K562 treated with DMSO at 1 percent for 12 hours (cell line): ENCODE data around the gene ARHGEF18. TPM values are rescaled to one million over a fixed set of nuclear protein-coding genes. Genes with fewer than 3 reads are reported as not detected.

Experiments used
- total RNA-seq: library from RNA; unstranded; fragments of 300-600 nt; gene quantifications from 2 replicates; pipeline ENCODE4 v1.2.3, GENCODE V29; 2022; ENCODE audit not compliant: insufficient read depth

Gene ARHGEF18
- 17.3 and 31.3 TPM in 2 replicates for total RNA-seq

DNA sequence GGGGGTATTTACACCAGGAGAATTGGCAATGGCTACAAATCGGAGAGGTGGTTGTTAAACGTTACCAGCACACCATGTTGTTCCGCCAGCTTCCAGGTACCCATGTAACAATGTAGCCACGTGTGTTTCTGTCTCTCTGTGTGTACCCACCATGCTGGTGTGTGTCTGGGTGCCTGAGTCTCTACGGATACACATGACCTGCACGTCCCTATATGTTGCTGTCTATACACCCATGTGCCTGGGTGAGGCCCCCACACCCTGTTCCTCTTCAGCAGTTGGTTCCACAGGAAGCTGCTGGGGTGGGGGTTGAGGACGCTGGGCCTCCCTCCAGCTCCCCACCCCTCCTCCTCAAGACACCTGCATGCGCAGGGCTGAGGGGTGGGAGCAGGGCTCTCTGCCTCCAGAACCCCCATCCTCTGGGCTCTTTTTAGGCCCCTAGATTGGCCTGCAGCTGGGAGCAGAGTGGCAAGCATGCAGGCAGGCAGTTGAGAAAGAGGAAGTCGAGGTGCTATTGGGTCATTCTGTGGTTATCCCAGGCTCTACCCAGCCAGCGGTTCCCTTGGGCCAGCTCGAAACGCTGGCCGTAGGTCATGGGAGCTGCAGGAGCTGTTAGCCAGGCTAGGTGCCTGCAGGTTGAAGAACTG lies at the start of gene ARHGEF18:
TSS of gene ARHGEF18 (plus strand) at position 351 of the 644 bp plus-strand sequence. CDS start 13,954 bp downstream, outside the sequence.

Other genes starting within 250 kb of the ARHGEF18 start
- gene INSR, start 54.5 kb upstream of the ARHGEF18 start, total RNA-seq: 0.18 and 1.1 TPM in 2 replicates
- gene PEX11G, start 140.1 kb downstream of the ARHGEF18 start, total RNA-seq: 4.0 and 5.8 TPM in 2 replicates
- gene ZNF358, start 167.2 kb downstream of the ARHGEF18 start, total RNA-seq: 37.4 and 37.7 TPM in 2 replicates
- 27.5 and 31.3 TPM in 2 replicates for gene MCOLN1, start 173.7 kb downstream of the ARHGEF18 start, total RNA-seq
- gene PNPLA6, start 186.8 kb downstream of the ARHGEF18 start, total RNA-seq: 50.6 and 74.7 TPM in 2 replicates
- 3.2 TPM in 2 replicates for gene CAMSAP3, start 246.9 kb downstream of the ARHGEF18 start, total RNA-seq